ENCODE data around the gene IRF6. TPM values are rescaled to one million over a fixed set of nuclear protein-coding genes. Genes with fewer than 3 reads are reported as not detected.
A peak's percentile ranks its signal among the peaks of the same experiment; 100 is the strongest.

The IRF6 gene
- total RNA-seq, 2 donors from 2014 or later = 0.35 to 1.7 TPM

GRCh38 chr1:209787551-209787950, 18.4 kb downstream of the IRF6 start:
- no peak overlapping the region for H3K27ac Mint-ChIP-seq
- no peak overlapping the region for H3K4me3 Mint-ChIP-seq
- H3K36me3 Mint-ChIP-seq (ENCODE audit: low read depth) = no peaks in the 10 kb centered on the region
- no peaks in the 10 kb centered on the region for H3K9me3 Mint-ChIP-seq
- H3K4me1 Mint-ChIP-seq = peaks cover 11% of the 10 kb centered on the region
- H3K27me3 Mint-ChIP-seq = peaks cover 2% of the 10 kb centered on the region
- no peak for ATAC-seq (replicated peaks)

- Mint-ChIP-seq H3K9me3 (no peaks in the 10 kb centered on the region), H3K4me1 (peaks cover 12% of the 10 kb centered on the region), H3K36me3 (ENCODE audit: low read depth) (no peaks in the 10 kb centered on the region), H3K27me3 (no peaks in the 10 kb centered on the region), H3K4me3 (no peak overlapping the region), H3K27ac (no peak overlapping the region)
- ATAC-seq (replicated peaks) = no peak
Observed at GRCh38 chr1:209786146-209786545, 19.8 kb downstream of the IRF6 start.

GRCh38 chr1:209785592-209785991, 20.4 kb downstream of the IRF6 start:
- H3K27me3 Mint-ChIP-seq = no peaks in the 10 kb centered on the region
- ATAC-seq (replicated peaks) = no peak
- peaks cover 12% of the 10 kb centered on the region for H3K4me1 Mint-ChIP-seq
- no peaks in the 10 kb centered on the region for H3K9me3 Mint-ChIP-seq
- peak overlapping the region; percentile 91 for H3K4me3 Mint-ChIP-seq
- H3K27ac Mint-ChIP-seq = peak overlapping the region; percentile 98
- no peaks in the 10 kb centered on the region for H3K36me3 Mint-ChIP-seq (ENCODE audit: low read depth)

GRCh38 chr1:209784265-209785169, 21.4 kb downstream of the IRF6 start, which contains the start of gene C1orf74:
TSS of gene C1orf74 (minus strand) at chr1:209784559. CDS start at chr1:209783634, 925 bp downstream.
- Mint-ChIP-seq H3K9me3 (no peaks in the 10 kb centered on the region), H3K36me3 (ENCODE audit: low read depth) (no peaks in the 10 kb centered on the region), H3K27ac (peak within 1 kb of the TSS; percentile 98), H3K27me3 (no peaks in the 10 kb centered on the region), H3K4me3 (peak within 1 kb of the TSS; percentile 91), H3K4me1 (peaks cover 16% of the 10 kb centered on the region)
- peak; percentile 99 for ATAC-seq (replicated peaks)

GRCh38 chr1:209783386-209783785, 22.6 kb downstream of the IRF6 start:
- no peaks in the 10 kb centered on the region for H3K9me3 Mint-ChIP-seq
- peaks cover 18% of the 10 kb centered on the region for H3K4me1 Mint-ChIP-seq
- peak overlapping the region; percentile 98 for H3K27ac Mint-ChIP-seq
- no peaks in the 10 kb centered on the region for H3K27me3 Mint-ChIP-seq
- H3K36me3 Mint-ChIP-seq (ENCODE audit: low read depth) = no peaks in the 10 kb centered on the region
- H3K4me3 Mint-ChIP-seq = peak overlapping the region; percentile 91
- no peak for ATAC-seq (replicated peaks)

GRCh38 chr1:209780268-209780667, 25.7 kb downstream of the IRF6 start:
- H3K9me3 Mint-ChIP-seq = no peaks in the 10 kb centered on the region
- H3K27me3 Mint-ChIP-seq = no peaks in the 10 kb centered on the region
- peaks cover 20% of the 10 kb centered on the region for H3K4me1 Mint-ChIP-seq
- peak overlapping the region; percentile 78 for H3K27ac Mint-ChIP-seq
- H3K36me3 Mint-ChIP-seq (ENCODE audit: low read depth) = no peaks in the 10 kb centered on the region
- no peak overlapping the region for H3K4me3 Mint-ChIP-seq
- no peak for ATAC-seq (replicated peaks)

GRCh38 chr1:209778102-209778501, 27.8 kb downstream of the IRF6 start:
- Mint-ChIP-seq H3K4me1 (peaks cover 25% of the 10 kb centered on the region), H3K36me3 (ENCODE audit: low read depth) (no peaks in the 10 kb centered on the region), H3K9me3 (no peaks in the 10 kb centered on the region), H3K27ac (peak overlapping the region; percentile 78), H3K27me3 (no peaks in the 10 kb centered on the region), H3K4me3 (no peak overlapping the region)
- no peak for ATAC-seq (replicated peaks)

GRCh38 chr1:209777587-209777986, 28.4 kb downstream of the IRF6 start:
- no peaks in the 10 kb centered on the region for H3K36me3 Mint-ChIP-seq (ENCODE audit: low read depth)
- no peaks in the 10 kb centered on the region for H3K9me3 Mint-ChIP-seq
- H3K27ac Mint-ChIP-seq = peak overlapping the region; percentile 78
- ATAC-seq (replicated peaks) = no peak
- peaks cover 22% of the 10 kb centered on the region for H3K4me1 Mint-ChIP-seq
- no peaks in the 10 kb centered on the region for H3K27me3 Mint-ChIP-seq
- H3K4me3 Mint-ChIP-seq = no peak overlapping the region

GRCh38 chr1:209775678-209776077, 30.3 kb downstream of the IRF6 start:
- Mint-ChIP-seq H3K27ac (peak overlapping the region; percentile 78), H3K9me3 (no peaks in the 10 kb centered on the region), H3K4me1 (peaks cover 21% of the 10 kb centered on the region), H3K27me3 (no peaks in the 10 kb centered on the region), H3K36me3 (ENCODE audit: low read depth) (no peaks in the 10 kb centered on the region), H3K4me3 (no peak overlapping the region)
- ATAC-seq (replicated peaks) = no peak

- Mint-ChIP-seq H3K27ac (peak overlapping the region; percentile 78), H3K36me3 (ENCODE audit: low read depth) (no peaks in the 10 kb centered on the region), H3K4me3 (no peak overlapping the region), H3K9me3 (no peaks in the 10 kb centered on the region), H3K4me1 (peaks cover 19% of the 10 kb centered on the region), H3K27me3 (no peaks in the 10 kb centered on the region)
- no peak for ATAC-seq (replicated peaks)
Observed at GRCh38 chr1:209774592-209774991, 31.4 kb downstream of the IRF6 start.

GRCh38 chr1:209772126-209772525, 33.8 kb downstream of the IRF6 start:
- H3K4me1 Mint-ChIP-seq = peaks cover 31% of the 10 kb centered on the region
- H3K36me3 Mint-ChIP-seq (ENCODE audit: low read depth) = no peaks in the 10 kb centered on the region
- H3K4me3 Mint-ChIP-seq = no peak overlapping the region
- no peak for ATAC-seq (replicated peaks)
- H3K27me3 Mint-ChIP-seq = no peaks in the 10 kb centered on the region
- H3K9me3 Mint-ChIP-seq = no peaks in the 10 kb centered on the region
- no peak overlapping the region for H3K27ac Mint-ChIP-seq

- H3K4me3 Mint-ChIP-seq = no peak overlapping the region
- H3K9me3 Mint-ChIP-seq = no peaks in the 10 kb centered on the region
- H3K36me3 Mint-ChIP-seq (ENCODE audit: low read depth) = no peaks in the 10 kb centered on the region
- no peak overlapping the region for H3K27ac Mint-ChIP-seq
- no peak for ATAC-seq (replicated peaks)
- no peaks in the 10 kb centered on the region for H3K27me3 Mint-ChIP-seq
- peaks cover 43% of the 10 kb centered on the region for H3K4me1 Mint-ChIP-seq
Observed at GRCh38 chr1:209770636-209771415, 35.1 kb downstream of the IRF6 start.

- peaks cover 41% of the 10 kb centered on the region for H3K4me1 Mint-ChIP-seq
Observed at GRCh38 chr1:209769971-209770370, 36.0 kb downstream of the IRF6 start.

GRCh38 chr1:209769171-209769904, 36.6 kb downstream of the IRF6 start:
- Mint-ChIP-seq H3K27ac (no peak overlapping the region), H3K9me3 (no peaks in the 10 kb centered on the region), H3K4me1 (peaks cover 38% of the 10 kb centered on the region), H3K4me3 (no peak overlapping the region), H3K36me3 (ENCODE audit: low read depth) (no peaks in the 10 kb centered on the region), H3K27me3 (no peaks in the 10 kb centered on the region)
- ATAC-seq (replicated peaks) = peak; percentile 79

More at GRCh38 chr1:209769971-209770370, 36.0 kb downstream of the IRF6 start:
- H3K36me3 Mint-ChIP-seq (ENCODE audit: low read depth) = no peaks in the 10 kb centered on the region
- ATAC-seq (replicated peaks) = no peak
- H3K9me3 Mint-ChIP-seq = no peaks in the 10 kb centered on the region
- no peak overlapping the region for H3K4me3 Mint-ChIP-seq
- no peak overlapping the region for H3K27ac Mint-ChIP-seq
- no peaks in the 10 kb centered on the region for H3K27me3 Mint-ChIP-seq

Data from activated T-helper 17 cell treated with anti-CD3 and anti-CD28 coated beads, Interleukin-2, amount 50 U/mL, for 72 hours (primary cell).